Measurements from ENCODE around the gene DHCR7.

DHCR7 gene

DNA sequence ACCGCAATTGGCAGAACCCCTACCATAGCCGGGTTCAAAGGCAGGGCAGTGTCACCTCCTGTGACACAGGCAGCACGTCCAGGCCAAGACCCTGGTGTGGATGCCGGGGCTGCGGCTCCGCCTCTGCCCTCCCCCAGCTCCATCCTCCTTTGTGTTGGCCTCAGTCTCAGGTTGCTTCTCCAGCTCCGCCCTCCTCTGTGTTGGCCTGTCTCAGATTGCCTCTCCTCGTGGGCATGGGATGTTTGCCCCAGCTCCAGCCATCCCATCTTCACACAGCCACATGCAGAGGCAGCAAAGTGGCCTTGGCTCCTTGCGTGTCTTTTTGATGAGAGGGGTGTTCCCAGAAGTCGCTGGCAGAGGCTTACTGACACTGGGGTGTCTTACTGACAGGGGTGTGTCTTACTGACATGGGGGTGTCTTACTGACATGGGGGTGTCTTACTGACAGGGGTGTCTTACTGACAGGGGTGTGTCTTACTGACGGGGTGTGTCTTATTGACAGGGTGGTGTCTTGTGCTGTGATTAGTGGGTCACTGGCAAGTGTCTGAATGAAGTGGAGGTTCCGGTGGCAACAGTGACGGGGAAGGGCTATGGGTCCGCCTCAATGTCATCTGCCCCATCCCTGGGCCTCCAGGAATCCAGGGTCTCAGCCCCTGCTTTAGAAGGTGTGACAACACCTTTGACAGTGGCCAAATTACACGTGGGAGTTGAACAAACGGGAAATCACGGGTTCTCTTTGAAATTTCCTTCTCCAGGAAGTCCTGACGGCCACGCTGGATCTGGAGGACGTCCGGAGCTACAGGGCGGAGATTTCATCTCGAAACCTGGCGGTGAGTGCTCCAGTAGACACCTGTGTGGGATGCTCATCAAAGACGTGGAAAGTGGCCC lies 29.7 kb upstream of the DHCR7 start:
- DNase-seq, result no peak

DNA sequence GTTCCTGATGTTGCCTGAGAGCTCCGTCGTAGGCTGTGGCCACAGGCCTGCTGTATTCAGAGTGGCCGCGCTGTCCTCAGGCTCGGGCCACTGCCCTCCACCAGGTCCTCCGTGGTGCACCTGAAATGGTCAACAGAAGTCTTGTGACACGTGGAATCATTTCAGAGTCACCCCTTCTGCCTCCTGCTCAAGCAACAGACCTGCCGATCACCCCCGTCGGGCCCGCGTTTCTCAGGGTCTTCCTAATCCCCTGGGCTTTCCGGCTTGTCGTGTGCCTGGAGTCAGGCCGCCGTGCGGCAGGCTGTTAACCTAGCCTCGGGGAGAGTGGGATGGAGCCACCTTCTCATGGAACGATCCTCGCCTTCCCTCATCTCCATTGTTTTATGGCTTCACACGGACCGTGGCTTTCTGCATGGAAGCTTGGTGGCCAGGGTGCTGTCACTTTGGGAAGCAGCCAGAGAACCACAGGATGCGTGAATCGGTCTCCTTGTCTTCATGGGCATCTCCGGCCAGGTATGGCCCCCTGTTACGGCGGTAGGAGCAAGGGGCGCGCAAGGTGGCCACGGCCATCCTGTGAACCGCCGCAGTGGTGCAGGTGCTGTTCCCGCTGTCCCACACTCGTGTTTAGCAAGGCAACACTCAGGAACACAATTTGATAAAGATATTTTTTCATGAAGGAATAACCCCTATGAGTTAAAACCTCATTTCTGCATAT lies 28.9 kb upstream of the DHCR7 start:
- DNase-seq, result no peak

DNA sequence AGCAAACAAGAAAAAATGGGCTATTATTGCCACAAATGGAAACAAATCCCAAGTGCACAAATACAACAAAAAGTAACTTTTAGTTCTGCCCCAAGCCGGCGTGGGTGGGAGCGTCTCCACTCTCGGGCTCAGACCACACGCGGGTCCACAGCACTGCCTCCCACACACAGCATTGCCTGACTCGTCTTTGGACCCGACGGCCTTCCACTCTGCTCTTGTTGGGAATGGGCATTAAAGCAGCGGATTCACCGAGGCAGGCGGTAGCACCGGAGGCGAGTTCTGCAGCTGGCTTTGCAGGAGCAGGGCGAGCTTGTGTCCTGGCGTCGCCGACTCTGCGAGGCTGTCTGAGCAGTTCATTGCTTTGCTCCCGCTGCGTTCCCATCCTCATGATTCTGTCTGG lies 27.8 kb upstream of the DHCR7 start:
- no peak for DNase-seq

DNA sequence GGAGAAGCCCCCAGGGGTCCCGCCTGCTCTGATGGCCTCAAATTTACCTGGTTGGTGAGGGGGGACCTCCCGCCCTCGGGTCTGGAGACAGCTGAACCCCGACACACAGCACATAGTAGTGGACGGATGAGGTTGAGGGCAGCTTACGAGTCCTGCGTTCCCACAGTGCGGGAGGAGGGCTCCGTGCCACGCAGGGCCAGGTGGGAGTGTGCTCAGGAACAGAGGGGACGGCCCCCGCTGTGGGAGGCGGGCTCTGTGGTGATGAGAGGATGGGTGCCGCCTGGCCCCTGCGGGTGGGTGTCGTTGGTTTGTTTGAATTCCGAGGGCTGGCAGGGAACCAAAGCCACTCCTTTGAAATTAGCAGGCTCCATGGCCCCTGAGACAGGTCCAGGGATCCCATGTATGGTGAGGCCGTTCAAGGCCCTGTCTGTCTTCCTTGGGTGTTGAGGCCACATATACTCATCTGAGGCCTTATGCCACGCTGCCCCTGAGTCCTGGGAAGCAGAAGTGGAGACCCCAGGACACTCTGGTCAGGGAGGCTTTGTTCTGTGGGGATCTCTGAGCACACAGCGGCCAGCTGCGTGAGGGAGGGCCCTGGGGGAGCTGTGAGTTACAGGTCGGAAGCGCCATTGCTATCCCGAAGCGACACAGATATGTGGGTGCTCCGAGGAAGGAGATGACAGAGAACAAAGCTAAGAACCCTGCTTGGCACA lies 26.7 kb upstream of the DHCR7 start:
- DNase-seq, result no peak

DNA sequence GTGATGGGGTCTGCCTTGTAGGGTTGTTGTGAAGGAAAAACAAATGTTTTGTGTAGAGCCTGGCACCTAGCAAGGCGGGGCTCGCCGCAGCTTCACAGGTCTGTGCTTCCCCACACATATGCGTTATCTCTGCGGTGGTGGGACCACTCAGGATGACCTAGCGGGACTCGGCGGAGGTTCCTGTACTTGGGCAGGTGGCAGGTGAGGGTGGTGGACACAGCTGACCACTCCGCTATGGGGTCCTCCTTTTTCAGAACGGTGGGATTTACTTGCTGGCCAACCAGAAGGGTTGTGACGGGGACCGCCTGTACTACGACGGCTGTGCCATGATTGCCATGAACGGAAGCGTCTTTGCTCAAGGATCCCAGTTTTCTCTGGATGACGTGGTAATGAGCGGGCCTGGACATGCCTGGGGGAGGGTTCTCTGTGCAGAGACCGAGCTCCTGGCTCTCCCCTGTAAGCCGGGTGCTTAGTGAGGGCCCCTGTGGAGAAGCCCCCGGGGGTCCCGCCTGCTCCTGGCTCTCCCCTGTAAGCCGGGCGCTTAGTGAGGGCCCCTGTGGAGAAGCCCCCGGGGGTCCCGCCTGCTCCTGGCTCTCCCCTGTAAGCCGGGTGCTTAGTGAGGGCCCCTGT lies 26.1 kb upstream of the DHCR7 start:
- no peak for DNase-seq

DNA sequence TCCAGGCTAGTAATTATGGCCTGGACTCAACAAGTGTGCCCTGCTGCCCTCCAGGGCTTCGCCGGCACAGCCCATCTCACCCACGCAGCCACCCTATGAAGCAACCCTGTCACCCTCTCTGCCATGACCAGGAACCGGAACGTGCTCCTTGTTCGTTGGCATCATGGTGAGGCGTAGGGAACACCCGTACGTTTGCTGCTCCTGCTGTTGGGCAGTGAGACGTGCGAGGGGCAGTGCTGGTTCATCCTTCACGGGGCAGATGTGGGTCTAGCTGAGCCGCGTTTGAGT lies 25.5 kb upstream of the DHCR7 start:
- DNase-seq, result no peak

DNA sequence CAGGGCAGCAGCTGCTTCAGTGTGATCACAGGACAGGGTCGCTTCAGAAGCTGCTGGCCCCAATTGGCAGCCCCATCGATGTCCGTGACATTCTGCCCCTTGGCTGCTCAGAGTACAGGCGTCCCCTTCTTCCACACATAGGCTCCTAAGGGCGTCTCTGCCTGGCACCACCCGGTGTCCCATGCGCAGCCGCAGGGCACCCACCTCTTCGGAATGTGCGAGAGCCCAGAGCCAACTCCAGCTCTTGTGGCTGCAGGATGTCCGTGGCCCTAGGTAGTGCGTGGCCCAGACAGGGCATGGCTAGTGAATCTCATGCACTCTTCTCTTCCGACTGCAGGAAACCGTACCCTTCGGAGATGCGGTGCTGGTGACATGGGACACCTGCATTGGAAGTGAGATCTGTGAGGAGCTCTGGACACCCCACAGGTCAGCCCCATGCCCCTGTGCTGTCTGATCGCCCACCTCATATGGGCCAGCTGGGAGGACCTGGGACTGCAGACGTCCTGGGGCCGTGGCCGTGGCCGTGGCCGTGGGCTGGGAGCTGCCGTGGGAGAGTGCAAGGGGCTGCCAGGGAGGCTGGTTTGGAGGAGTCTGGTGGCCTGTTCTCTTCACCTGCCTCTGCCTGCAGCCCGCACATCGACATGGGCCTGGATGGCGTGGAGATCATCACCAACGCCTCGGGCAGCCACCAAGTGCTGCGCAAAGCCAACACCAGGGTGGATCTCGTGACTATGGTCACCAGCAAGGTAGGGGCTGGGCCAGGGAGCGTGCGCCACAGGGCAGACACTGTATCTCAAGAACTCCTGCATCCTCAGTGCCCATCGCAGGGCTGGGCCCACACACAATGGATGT lies 25.0 kb upstream of the DHCR7 start:
- no peak for DNase-seq

DNA sequence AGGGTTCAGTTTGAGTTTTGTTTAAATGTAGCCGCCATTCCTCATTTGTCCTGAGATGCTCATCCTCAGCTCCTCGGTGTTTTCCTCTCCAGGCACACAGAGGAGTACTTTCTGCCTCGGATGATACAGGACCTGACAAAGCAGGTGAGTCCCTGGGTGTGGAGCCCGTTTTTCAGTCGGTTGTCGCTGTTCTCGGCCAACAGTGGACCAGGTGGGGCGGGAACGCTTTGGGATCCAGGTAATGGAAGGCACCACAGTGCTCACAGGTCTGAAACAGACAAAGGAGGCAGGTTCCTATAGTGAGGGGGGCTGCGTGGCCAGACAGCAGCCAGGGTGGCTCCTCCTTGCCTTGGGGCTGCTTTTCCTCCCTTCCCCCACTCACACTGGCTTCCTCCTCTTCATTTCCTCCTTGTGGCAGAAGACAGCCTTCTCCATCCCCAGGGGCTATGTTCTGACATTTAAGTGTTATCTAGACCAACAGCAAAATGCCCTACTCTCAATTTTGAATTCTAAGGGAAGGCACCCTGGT lies 24.2 kb upstream of the DHCR7 start:
- no peak for DNase-seq

DNA sequence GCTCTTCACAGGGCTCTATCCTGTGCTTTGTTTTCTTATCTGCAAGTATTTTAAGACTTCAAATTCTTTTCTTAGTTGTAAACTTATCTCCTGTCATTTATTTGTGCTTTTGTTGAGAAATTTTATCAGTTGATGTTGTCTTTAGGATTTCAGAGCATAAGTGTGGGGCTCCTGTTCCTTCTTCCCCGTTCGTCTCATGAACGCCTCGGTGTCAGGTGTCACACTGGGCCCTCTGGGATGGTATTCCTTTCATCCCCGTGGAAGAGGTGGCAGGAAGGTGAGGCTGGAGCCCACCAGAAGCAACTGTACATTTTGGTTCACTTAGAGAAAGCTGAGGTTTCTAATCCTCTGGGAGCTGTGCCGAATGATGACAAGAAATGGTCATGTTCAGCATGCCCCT lies 22.8 kb upstream of the DHCR7 start:
- no peak for DNase-seq

DNA sequence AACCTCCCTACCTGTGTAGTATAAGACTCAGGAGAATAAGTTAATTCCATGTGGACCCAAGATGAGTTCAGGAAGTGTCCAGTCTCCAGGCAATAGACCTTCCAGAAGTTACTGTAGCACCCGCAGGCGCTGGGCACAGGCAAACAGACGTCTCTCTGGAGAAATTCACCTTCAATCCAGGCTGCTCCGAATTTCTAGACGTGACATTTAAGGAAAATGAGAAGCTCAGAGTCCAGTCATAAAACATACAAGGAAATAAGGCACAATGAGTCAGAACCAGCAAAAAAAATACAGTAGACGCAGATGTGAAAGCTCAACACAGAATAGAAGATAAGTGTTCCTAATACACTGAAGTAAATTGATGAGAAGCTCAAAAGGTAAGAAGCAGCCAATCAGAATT lies 19.0 kb upstream of the DHCR7 start:
- no peak for DNase-seq

DNA sequence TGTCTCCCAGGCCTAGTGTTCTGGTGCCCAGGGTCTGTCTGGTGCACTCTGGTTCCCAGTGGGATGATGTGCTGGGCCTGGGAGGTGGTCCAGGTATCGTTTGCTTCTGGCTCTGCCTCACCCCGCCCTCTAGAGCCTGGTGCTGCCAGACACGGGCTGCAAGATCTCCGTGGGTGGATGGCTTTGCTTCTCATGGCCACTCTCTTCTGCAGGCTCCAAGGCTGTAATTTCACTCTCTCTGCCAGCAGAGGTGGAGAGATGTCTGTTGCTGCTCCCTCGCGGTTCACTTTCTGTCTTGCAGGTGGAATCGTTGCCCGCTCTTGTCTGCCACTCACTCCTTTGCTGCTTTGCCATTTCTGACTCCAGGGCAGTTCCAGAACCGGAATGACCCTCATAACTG lies 18.2 kb upstream of the DHCR7 start:
- DNase-seq, result no peak

DNA sequence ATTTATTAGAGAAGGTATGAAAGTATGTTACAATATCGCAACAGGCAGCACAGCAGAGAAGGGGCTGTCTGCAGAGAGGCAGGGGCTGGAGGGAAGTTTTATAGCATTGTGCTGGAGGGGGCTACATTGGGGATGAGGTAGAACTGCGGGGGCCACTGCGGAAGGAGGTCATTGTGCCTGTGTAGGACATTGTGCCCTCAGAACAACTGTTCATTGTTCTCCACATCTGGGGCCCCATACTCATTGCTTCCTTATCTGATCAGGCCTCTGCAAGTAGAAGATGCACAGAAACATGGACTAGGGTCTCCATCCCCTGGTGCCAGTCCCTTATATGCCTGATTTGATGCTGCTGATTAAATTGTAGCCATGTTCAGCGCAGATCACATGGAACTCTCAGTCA lies 16.9 kb upstream of the DHCR7 start:
- DNase-seq, result no peak

DNA sequence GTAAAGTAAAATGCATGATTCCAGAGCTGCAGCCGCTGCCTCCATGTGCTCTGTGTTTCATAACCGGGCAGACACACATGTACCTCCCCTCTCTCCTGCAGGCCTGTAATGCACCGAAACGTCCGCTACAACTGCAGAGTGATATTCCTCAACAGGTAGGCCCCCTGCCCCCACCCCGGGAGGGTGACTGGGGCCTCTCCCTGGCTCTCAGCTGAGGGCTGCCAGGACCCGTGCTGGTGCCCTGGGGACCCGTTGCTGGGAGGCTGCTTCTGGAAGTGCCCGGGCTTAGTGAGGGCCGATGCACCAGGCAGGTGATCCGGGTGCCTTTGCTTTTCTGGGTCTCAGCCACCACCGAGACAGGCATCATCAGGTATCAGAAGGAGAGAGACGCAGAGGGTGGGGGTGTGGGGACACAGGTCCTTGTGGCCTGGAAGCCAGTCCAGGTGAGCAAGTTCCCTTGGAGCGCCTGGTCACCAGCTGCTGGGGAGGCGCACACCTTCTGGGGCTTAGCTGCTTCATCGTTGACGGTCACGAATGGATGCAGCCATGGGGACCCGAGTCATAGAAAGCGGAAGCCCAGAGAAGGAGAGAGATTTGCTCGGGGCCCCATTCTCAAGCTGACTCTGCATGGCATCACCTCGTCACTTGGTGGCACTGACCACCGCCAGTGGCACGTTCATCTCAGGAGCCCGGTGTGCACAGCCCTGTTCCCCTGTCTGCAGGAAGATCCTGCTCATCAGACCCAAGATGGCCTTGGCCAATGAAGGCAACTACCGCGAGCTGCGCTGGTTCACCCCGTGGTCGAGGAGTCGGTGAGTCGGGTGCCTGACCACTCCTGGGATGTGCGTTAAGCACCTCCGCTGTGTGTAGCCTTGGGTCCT lies 15.4 kb upstream of the DHCR7 start:
- no peak for DNase-seq

DNA sequence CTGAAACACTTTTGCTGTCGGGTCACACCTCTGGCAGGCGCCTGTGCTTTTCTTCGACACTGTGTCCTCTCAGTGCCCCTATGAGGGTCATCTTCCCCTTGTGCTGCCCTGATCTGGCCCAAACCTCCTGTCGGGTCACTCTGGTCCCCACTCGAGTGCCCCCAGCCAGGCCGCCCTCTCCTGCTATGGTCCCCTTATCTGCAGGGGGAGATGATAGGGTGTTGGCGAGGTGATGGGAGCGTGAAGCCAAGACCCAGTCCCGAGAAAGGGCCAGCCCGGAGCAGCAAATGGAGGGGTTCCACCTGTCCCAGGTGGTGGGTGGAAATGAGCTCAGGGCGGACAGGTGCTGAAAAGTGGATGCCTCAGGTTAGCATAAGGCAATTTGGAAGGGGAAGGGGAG lies 14.5 kb upstream of the DHCR7 start:
- DNase-seq, result no peak

DNA sequence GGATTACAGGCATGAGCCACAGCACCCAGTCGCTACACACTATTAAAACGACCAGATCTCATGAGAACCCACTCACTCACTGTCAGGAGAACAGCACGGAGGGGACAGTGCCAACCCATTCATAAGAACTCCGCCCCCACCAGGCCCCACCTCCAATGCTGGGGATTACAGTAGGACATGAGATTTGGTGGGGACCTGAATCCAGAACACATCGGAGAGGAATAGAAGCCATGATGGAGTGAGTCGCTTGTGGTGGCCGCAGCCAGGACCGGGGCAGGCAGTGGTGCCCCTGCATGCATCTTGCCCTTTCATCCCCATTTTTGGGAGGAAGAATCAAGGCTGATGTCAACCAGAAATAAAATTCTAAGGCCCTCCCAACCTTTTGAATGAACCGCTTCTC lies 13.5 kb upstream of the DHCR7 start:
- DNase-seq, result no peak

DNA sequence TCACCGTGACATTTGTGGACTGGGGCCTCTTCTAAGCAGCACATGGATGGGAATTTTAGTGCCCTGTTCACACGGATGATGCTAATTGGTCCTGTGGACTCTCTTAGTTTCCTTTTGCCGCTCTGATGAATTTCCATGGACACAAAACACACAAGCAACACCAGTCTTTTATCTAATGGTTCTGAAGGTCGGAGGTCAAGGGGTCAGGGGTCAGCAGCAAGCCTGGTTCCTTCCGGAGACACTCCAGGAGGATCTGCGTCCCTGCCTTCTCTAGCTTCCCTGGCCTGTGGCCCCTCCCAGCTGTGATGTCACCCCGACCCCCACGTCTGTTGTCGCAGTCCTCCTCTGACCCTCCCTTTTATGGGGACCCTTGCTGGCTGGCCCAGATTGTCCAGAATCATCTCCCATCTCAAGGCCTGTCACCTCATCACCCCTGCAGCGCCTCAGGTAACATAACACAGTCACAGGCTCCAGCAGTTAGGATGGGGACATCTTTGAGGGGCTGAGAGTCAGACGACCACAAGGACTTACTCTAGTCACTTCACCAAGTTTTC lies 11.7 kb upstream of the DHCR7 start:
- no peak for DNase-seq

DNA sequence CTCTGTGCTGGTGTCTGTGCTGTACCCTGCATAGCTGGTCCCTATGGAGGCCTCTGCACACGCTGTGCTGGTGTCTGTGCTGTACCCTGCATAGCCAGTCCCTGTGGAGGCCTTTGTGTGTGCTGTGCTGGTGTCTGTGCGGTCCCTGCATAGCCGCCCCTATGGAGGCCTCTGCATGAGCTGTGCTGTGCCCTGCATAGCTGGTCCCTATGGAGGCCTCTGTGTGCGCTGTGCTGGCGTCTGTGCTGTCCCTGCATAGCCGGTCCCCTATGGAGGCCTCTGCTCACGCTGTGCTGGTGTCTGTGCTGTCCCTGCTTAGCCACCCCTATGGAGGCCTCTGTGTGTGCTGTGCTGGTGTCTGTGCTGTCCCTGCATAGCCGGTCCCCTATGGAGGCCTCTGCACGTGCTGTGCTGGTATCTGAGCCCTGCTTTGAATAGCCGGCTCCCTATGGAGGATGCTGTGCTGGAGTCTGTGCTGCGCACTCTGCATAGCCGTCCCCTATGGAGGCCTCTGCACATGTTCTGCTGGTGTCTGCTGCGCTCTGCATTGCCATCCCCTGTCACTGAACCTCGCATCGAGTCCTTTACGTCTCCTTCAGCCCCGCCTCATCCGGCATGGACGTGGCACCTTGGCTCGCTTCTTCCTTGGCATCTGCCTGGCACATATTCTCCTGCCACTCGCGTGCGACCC lies 11.0 kb upstream of the DHCR7 start:
- DNase-seq, result no peak

DNA sequence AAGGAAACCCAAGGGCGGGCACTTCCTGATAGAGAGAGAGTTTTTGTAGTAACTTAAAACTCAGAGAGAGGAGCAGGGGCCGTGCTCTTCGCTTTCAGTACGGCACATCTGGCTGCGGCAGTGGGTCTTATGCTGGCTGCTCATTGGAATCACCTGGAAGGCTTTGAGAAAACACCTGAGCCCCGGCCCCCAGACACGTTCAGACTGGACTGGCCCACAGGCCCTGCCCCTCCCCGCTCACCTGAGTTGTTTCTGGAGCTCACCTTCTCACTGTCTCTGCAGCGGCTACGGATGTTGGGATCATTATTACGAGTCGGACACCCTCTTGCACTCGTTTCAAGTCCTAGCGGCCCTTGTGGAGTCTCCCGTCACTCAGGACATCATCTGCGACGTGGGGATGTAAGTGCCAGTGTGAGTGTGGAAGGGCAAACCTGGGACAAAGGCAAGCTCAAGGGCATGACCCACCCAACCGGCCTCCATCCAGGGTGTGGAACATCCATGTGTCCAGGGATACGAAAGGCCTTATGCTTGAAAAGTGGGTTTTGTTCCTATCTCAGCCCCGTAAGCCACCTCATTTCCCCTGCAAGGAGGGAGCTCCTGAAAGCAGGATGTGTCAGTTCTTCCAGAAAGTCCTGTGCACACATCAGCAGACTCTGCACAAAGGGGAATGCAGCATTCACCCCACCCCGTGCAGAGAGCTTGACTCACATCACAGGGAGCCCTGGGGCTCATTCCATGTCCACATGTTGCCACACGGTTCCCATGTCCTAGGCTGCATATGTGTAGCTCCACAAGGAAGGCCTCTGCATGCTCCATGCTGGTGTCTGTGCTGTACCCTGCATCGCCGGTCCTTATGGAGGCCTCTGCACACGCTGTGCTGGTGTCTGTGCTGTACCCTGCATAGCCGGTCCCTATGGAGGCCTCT lies 10.2 kb upstream of the DHCR7 start:
- no peak for DNase-seq

DNA sequence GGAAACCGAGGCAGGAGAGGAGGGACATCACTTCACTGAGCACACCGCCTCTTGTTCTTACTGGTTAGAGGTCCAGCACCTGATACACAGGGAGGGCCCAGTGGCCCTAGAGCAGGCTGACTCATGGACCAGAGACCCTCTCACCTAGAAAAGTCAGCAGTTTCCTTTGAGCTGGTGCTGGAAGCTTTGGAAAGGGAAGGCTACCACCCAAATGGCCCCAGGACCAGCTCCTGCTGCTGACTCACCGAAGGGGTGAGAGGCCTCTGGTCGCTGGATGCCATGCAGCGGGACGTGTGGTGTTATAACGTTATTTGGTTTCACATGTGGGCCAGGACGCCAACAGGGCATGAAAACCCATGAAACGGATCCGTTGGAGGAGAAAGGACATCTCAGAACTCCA lies 8.6 kb upstream of the DHCR7 start:
- DNase-seq, result no peak

Data from CD4-positive, alpha-beta T cell treated with Interleukin-6 for 4 hours (primary cell).